Diencephalon (tissue), 1 donor: ENCODE measurements around the gene OR1F1. TPM values are rescaled to one million over a fixed set of nuclear protein-coding genes. Genes with fewer than 3 reads are reported as not detected.

Experiments
- total RNA-seq: library from RNA; depleted of rRNA; stranded (reverse); fragments of >200 nt; gene quantifications from one replicate; pipeline ENCODE4 v1.2.3, GENCODE V29; 2014

Gene OR1F1
- total RNA-seq, result 0.69 TPM

DNA sequence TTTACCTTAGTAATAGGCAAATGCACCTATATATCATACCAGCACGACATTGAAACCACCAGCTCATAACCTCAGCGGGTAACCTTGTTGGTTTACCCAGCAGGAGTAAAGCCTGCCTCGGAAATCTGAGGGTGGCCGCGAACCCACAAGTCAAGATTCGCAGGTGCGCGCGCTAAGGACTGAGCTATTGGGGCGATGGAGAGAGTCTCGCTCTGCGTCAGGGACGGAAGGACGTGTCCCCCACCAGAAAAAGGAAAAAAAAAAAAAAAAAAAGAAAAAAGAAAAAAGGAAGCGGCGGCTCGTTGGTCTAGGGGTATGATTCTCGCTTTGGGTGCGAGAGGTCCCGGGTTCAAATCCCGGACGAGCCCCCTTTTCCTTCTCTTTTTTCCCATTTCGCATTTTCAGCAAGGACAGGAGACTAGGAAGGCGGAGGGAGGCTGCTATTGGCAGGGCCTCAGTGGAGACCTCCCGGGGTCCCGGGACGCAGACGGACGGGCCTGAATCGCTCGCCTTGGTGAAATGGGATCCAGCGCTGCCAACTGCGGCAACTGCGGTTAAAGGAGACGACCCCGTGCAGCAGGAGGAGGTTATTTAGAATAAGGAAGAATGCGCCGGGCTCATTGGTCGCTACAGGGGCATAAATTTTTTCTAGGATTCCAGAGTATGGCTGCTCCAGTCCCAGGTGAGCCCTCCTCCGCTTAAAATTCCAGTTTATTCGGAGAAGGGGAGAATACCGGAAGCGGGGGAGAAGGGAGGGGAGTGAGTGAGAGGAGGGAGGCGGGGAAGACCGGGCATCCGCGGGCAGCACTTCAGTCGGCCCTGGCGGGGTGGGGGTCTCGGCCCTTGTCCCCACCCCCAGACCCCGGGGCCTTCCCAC is at the start of gene OR1F1:
Gene OR1F1, plus strand, starts transcription at position 407 of the 877 bp plus-strand sequence.

DNA sequence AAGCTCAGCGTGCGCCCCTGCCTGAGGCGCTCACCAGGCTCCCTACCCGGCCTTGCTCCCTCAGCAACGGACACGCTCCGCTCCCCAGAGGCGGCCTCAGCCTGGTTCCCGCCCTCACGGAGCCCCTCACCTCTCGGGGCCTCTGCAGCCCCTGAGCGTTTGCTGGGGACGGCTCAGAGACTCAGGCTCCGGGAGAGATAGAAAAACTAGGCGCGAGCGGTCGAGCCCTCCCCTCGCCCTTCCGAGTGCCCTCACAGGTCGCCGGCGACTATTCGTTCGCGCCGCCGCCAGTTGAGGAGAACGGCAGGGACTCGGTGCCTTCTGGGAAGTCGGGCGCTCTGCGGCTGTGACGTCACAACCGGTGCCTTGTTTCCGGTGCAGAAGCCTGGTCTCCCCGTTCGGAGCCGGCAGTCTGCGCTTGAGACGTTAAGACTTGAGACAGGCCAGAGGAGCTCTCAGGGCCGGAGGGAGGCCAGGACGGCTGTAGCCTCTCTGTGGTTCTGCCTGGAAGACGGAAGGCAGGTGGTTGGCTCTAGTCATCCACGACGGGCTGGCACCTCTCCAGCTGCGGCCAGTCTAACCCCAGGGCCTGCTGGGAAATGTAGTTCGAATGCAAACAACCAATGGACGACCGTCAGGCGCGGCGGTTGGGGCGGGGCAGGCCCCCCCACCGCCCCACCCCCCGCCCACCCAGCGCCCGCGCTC is 47.0 kb downstream of the OR1F1 start, which contains the start of gene ZNF200:
Gene ZNF200, minus strand, starts transcription at position 302 of the 705 bp plus-strand sequence. CDS start 1,403 bp downstream, outside the sequence.

Other genes starting within 250 kb of the OR1F1 start
- gene KREMEN2, start 223.9 kb upstream of the OR1F1 start, total RNA-seq, result 0.46 TPM
- gene PAQR4, start 218.9 kb upstream of the OR1F1 start, total RNA-seq, result 28.4 TPM
- gene PKMYT1, start 207.8 kb upstream of the OR1F1 start, total RNA-seq, result 2.3 TPM
- gene CLDN9, start 175.3 kb upstream of the OR1F1 start, total RNA-seq, result not detected
- 1.2 TPM for gene CLDN6, start 170.0 kb upstream of the OR1F1 start, total RNA-seq
- gene TNFRSF12A, start 167.8 kb upstream of the OR1F1 start, total RNA-seq, result 1.2 TPM
- gene HCFC1R1, start 164.3 kb upstream of the OR1F1 start, total RNA-seq, result 20.3 TPM
- 4.8 TPM for gene THOC6, start 164.2 kb upstream of the OR1F1 start, total RNA-seq
- not detected for gene BICDL2, start 151.3 kb upstream of the OR1F1 start, total RNA-seq
- gene MMP25, start 141.6 kb upstream of the OR1F1 start, total RNA-seq, result 0.92 TPM
- 1.6 TPM for gene IL32, start 122.6 kb upstream of the OR1F1 start, total RNA-seq
- not detected for gene ZSCAN10, start 88.9 kb upstream of the OR1F1 start, total RNA-seq
- gene ZNF205, start 75.6 kb upstream of the OR1F1 start, total RNA-seq, result 15.9 TPM
- gene ZNF213, start 53.2 kb upstream of the OR1F1 start, total RNA-seq, result 8.1 TPM
- gene ZNF200, start 47.0 kb downstream of the OR1F1 start, total RNA-seq, result 15.9 TPM
- gene MEFV, start 68.4 kb downstream of the OR1F1 start, total RNA-seq, result 0.46 TPM
- 36.0 TPM for gene ZNF263, start 95.3 kb downstream of the OR1F1 start, total RNA-seq
- gene TIGD7, start 117.2 kb downstream of the OR1F1 start, total RNA-seq, result 22.4 TPM
- 32.8 TPM for gene ZNF75A, start 117.3 kb downstream of the OR1F1 start, total RNA-seq
- 0.46 TPM for gene OR2C1, start 167.7 kb downstream of the OR1F1 start, total RNA-seq
- 7.8 TPM for gene ZSCAN32, start 212.8 kb downstream of the OR1F1 start, total RNA-seq
- gene ZNF174, start 213.0 kb downstream of the OR1F1 start, total RNA-seq, result 12.7 TPM